Measurements from ENCODE around the gene EFNA5. TPM values are rescaled to one million over a fixed set of nuclear protein-coding genes. Genes with fewer than 3 reads are reported as not detected.

Gene EFNA5
- total and polyA plus RNA-seq, 10 of the 15 experiments (the other 5 are each of a cell fraction or from before 2014, with no cell fraction given), result 0.19 to 12.6 (median 3.9) TPM

- RAD21 ChIA-PET (ENCODE audit: unreplicated experiment), result interaction anchor here (1.1 to 3.1 kb wide), 8 partner anchors 9 to 560 kb away, joined by 3 to 22 read pairs (median 6); no protein-coding TSS in a partner anchor
- in situ Hi-C loops (cut with MboI) (no loop called here), intact Hi-C loops (cut with micrococcal nuclease; ENCODE audit: unreplicated experiment) (no loop called here)
- CTCF ChIA-PET, result interaction anchor here (1.2 to 1.6 kb wide), 3 partner anchors 40 to 126 kb away, joined by 4 to 11 read pairs (median 4); no protein-coding TSS in a partner anchor
- DNase-seq (ENCODE audit: low read depth, low spot score) (no peak), FAIRE-seq (no peak), ATAC-seq (0 out of 3 replicates have a peak, but pooled peaks have one; percentile 2)
- Histone ChIP-seq H4K20me1 (ENCODE audit: control insufficient read depth, insufficient read depth) (no peaks in the 10 kb centered on the region), H3K4me2 (ENCODE audit: control insufficient read depth, insufficient read depth) (no peak overlapping the region; the same call in 1 of the 2 replicates), H3K36me3 (ENCODE audit: control insufficient read depth in 2 of 2, insufficient read depth in 2 of 2, low read length in 1 of 2) (no peaks in the 10 kb centered on the region), H2AFZ (ENCODE audit: control insufficient read depth, low read depth, low read length) (no peak overlapping the region), H3K4me1 (ENCODE audit: control insufficient read depth, insufficient read depth, low read length) (no peaks in the 10 kb centered on the region; the same call in 1 of the 2 replicates), H3K27ac (ENCODE audit: control insufficient read depth, insufficient read depth) (no peak overlapping the region), H3K4me3 (no peak overlapping the region), H3K9me3 (replicated peaks; ENCODE audit: control insufficient read depth, insufficient read depth, low read length) (no peaks in the 10 kb centered on the region), H3K9ac (ENCODE audit: control insufficient read depth, insufficient read depth, low read length) (no peak overlapping the region), H3K27me3 (replicated peaks in 1 of 2; ENCODE audit: control insufficient read depth in 2 of 2, insufficient read depth in 2 of 2, low read length in 1 of 2) (peaks cover 0 to 2% of the 10 kb centered on the region in 2 experiments; a peak in 3 of 4 replicates), H3K79me2 (ENCODE audit: control insufficient read depth, insufficient read depth, low read length) (peaks cover 69% of the 10 kb centered on the region)
- POLR2A ChIA-PET, result interaction anchor here (0.6 to 1.3 kb wide), 4 partner anchors 10 to 1690 kb away, joined by 3 read pairs; no protein-coding TSS in a partner anchor
- WGBS (ENCODE audit: insufficient coverage, insufficient replicate concordance, low lambda C conversion rate, missing lambda C conversion rate), result 33% methylated on average over 2 of the region's 2 CpGs
- SMC1A ChIA-PET (ENCODE audit: uncharacterized antibody, unreplicated experiment), result interaction anchor here (0.6 to 5.4 kb wide), 17 partner anchors 9 to 417 kb away, joined by 3 to 25 read pairs (median 4); no protein-coding TSS in a partner anchor
- TF ChIP-seq NBN (IDR thresholded peaks at IDR 0.05), result no peak
- TF ChIP-seq MYB (IDR thresholded peaks at IDR 0.05; ENCODE audit: borderline replicate concordance, low read depth, low read length), result no peak
- no peak for TF ChIP-seq NFYB (IDR thresholded peaks at IDR 0.05; ENCODE audit: insufficient read depth, low read depth, low read length)
- no peak for TF ChIP-seq ZBED1 (IDR thresholded peaks at IDR 0.05; ENCODE audit: borderline replicate concordance)
- TF ChIP-seq, protein P1, sequence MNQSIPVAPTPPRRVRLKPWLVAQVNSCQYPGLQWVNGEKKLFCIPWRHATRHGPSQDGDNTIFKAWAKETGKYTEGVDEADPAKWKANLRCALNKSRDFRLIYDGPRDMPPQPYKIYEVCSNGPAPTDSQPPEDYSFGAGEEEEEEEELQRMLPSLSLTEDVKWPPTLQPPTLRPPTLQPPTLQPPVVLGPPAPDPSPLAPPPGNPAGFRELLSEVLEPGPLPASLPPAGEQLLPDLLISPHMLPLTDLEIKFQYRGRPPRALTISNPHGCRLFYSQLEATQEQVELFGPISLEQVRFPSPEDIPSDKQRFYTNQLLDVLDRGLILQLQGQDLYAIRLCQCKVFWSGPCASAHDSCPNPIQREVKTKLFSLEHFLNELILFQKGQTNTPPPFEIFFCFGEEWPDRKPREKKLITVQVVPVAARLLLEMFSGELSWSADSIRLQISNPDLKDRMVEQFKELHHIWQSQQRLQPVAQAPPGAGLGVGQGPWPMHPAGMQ (IDR thresholded peaks at IDR 0.05; ENCODE audit: borderline replicate concordance), result no peak
- no peak for TF ChIP-seq NFIC (IDR thresholded peaks at IDR 0.05; ENCODE audit: low read depth, low read length)
- TF ChIP-seq POLR2A (IDR thresholded peaks at IDR 0.05; ENCODE audit: low read depth, low read length), result no peak
- TF ChIP-seq, protein P2, sequence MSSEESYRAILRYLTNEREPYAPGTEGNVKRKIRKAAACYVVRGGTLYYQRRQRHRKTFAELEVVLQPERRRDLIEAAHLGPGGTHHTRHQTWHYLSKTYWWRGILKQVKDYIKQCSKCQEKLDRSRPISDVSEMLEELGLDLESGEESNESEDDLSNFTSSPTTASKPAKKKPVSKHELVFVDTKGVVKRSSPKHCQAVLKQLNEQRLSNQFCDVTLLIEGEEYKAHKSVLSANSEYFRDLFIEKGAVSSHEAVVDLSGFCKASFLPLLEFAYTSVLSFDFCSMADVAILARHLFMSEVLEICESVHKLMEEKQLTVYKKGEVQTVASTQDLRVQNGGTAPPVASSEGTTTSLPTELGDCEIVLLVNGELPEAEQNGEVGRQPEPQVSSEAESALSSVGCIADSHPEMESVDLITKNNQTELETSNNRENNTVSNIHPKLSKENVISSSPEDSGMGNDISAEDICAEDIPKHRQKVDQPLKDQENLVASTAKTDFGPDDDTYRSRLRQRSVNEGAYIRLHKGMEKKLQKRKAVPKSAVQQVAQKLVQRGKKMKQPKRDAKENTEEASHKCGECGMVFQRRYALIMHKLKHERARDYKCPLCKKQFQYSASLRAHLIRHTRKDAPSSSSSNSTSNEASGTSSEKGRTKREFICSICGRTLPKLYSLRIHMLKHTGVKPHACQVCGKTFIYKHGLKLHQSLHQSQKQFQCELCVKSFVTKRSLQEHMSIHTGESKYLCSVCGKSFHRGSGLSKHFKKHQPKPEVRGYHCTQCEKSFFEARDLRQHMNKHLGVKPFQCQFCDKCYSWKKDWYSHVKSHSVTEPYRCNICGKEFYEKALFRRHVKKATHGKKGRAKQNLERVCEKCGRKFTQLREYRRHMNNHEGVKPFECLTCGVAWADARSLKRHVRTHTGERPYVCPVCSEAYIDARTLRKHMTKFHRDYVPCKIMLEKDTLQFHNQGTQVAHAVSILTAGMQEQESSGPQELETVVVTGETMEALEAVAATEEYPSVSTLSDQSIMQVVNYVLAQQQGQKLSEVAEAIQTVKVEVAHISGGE (CRISPR knock-in tag; IDR thresholded peaks at IDR 0.05), result no peak
- TF ChIP-seq ELK1 (IDR thresholded peaks at IDR 0.05; ENCODE audit: low read depth, low read length), result no peak
- TF ChIP-seq YY1 (IDR thresholded peaks at IDR 0.05; ENCODE audit: low read depth, low read length), result no peak
- no peak for TF ChIP-seq HDGF (IDR thresholded peaks at IDR 0.05)
- TF ChIP-seq, protein P3, sequence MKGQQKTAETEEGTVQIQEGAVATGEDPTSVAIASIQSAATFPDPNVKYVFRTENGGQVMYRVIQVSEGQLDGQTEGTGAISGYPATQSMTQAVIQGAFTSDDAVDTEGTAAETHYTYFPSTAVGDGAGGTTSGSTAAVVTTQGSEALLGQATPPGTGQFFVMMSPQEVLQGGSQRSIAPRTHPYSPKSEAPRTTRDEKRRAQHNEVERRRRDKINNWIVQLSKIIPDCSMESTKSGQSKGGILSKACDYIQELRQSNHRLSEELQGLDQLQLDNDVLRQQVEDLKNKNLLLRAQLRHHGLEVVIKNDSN (IDR thresholded peaks at IDR 0.05; ENCODE audit: borderline replicate concordance, extremely low read length, insufficient read depth, low read depth, low read length), result no peak
- TF ChIP-seq GATAD2B (conservative IDR thresholded peaks at IDR 0.05; ENCODE audit: low read depth), result no peak
- TF ChIP-seq KAT2A (conservative IDR thresholded peaks at IDR 0.05; ENCODE audit: control insufficient read depth, low read depth, low read length), result no peak
- TF ChIP-seq EED (IDR thresholded peaks at IDR 0.05; ENCODE audit: low read depth), result no peak
- no peak for TF ChIP-seq CBFB (IDR thresholded peaks at IDR 0.05; ENCODE audit: low read depth)
- no peak for TF ChIP-seq BMI1 (IDR thresholded peaks at IDR 0.05; ENCODE audit: borderline replicate concordance)
- TF ChIP-seq TCF12 (IDR thresholded peaks at IDR 0.05; ENCODE audit: low read depth, low read length), result no peak
- TF ChIP-seq HCFC1 (IDR thresholded peaks at IDR 0.05; ENCODE audit: low read length), result no peak
- BruUV-seq (replicated peaks), result no TSS peak
Observed at GRCh38 chr5:107665036-107665570, 5.6 kb downstream of the EFNA5 start.
